Stimulated activated CD8-positive, alpha-beta memory T cell treated with anti-CD3 and anti-CD28 coated beads, Interleukin-4, amount 100 ng/mL, for 24 hours (primary cell): Measurements from ENCODE around the gene ALDH16A1.

Source experiments
- DNase-seq: peaks from one replicate; pipeline ENCODE4 v3.0.0-alpha.2; 2020; ENCODE audit warnings: low read depth

Gene ALDH16A1

DNA sequence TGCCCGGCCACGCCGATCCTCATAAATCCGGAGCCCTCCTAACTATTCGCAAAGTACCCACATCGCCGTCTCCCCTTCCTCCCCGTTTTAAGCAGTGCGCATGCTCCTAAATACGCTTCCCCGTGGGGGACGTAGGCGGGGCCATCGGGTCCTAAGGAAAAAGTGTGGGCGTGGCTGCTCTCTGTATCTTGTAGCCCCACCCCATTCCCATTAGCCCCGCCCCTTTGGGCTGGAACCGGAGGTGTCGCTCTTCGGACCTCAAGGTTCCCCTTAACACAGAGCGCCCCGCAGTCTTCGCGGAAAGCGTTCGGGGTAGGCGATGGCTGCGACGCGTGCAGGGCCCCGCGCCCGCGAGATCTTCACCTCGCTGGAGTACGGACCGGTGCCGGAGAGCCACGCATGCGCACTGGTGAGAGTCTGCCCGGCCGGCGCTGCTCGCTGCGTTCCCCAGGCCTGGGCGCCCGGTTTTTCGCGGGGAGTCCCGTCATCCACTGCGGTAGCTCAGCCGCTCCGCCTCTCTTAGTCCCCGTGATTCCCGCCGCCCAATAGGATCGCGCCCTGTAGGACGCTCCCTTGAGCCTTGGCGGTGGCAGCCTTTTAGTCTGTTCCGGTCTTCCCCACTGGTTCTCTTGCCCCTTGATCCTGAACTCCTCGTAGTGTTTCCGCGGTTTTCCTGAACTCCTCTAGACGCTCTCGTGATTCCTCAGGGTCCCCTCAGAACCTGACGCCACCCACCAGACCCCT, at the start of gene ALDH16A1:
ALDH16A1 (plus strand) TSS at position 213 of the 744 bp plus-strand sequence; CDS start at position 320, 107 bp downstream.
- DNase-seq: peak; percentile 94

DNA sequence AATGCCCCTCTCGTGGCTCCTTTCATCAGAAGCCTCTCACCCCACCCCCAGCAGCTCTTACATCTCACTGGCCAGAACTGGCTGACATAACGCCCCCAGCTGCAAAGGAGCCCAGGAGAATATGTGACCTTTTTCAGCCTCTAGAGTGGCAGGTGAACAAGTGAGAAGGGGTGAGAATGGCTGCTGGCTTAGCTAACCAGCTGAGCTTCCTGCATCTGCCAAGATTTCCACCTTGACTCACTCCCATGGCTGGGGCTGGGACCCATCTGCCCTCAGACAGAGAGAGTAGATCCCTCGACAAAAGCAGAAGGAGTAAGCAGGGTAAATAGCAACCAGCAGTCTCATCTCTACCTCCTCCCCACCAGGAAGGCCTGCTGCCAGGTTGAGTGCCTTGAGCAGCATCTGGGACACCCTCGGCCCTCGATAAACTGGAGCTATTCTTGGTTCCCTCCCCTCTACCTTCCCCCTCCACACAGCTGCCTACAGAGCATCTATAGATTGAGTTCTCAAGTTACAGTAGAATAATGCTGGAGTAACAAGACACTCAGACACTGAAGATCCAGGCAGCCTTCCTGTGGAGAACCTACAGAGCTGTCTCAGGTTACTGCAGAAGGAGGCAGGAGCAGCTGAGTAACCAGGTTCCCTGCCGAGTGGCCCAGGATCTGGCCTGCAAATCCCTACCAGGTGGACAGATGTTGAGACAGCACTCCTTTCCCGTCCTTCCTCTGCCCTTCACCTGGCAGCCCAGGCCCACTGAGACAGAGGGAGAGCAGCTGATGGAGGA, 49.4 kb upstream of the ALDH16A1 start:
- DNase-seq: no peak

DNA sequence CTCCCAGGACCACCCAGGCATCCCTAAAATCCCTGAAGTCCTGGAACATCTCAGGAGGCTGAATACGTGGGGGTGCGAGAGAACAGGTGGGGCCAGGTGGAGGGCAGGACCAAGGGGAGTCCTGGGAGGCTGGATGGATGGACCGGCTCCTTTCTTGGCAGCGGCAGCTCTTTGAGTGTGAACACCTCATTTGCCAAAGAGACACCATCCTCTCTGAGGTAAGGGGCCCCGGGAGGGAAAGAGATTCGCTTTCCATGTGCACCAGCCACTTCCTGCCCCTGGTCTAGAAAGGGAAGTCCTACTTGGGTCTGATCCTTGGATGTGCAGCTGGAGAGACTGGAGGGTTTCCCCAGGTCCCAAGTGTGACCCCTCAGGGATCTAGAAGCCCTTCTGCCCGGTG, 45.9 kb upstream of the ALDH16A1 start:
- no peak for DNase-seq

DNA sequence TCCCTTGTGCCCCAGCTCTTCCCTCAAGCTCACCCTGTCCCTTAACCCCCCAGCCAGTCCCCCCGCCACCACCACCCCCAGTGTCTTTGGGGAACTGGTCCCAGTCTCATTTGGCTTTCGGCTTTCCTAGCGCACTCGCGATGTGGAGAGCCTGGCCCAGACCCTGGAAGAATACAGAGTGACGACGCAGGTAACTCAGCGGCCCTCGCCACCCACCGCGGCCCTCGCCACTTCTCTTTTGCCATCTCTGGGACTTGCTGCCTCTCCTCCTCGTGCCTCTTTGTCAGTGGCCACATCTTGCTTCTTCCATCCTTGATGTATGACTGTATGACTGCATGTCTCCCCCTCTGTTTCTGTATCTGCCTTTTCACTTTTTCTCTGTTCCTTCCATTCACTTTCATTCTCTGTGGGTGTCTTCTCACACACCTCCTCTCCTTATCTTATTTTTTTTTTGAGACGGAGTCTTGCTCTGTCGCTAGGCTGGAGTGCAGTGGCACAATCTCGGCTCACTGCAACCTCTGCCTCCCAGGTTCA, 45.5 kb upstream of the ALDH16A1 start:
- no peak for DNase-seq

GRCh38 chr19:49408816-49409440, 44.1 kb upstream of the ALDH16A1 start:
- DNase-seq: no peak

GRCh38 chr19:49409441-49410029, 43.5 kb upstream of the ALDH16A1 start:
- DNase-seq: no peak

- DNase-seq: no peak
Measured at GRCh38 chr19:49411681-49412326, 41.2 kb upstream of the ALDH16A1 start.

DNA sequence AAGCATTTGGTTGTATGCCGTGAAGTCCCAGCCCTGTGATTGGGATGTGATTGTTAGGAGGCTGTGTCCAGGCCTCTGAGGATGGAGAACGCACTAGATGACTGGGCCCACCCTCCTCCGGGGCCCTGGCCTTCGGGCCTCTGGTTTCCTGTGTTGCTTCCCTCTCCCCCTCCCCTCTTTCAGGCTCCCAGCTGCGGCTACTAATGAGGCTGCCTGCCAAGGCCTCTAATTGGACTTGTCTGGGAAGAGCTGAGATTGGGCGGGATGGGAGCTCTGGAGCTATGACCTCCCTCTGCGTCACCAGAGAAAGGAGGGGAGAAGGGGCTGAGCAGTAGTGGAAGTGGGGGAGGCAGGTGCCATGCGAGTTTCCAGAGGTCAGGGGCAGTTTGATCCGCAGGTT, 39.7 kb upstream of the ALDH16A1 start:
- no peak for DNase-seq

GRCh38 chr19:49414256-49414655, 38.8 kb upstream of the ALDH16A1 start:
- DNase-seq: no peak

GRCh38 chr19:49415102-49415809, 37.8 kb upstream of the ALDH16A1 start:
- DNase-seq: no peak

DNA sequence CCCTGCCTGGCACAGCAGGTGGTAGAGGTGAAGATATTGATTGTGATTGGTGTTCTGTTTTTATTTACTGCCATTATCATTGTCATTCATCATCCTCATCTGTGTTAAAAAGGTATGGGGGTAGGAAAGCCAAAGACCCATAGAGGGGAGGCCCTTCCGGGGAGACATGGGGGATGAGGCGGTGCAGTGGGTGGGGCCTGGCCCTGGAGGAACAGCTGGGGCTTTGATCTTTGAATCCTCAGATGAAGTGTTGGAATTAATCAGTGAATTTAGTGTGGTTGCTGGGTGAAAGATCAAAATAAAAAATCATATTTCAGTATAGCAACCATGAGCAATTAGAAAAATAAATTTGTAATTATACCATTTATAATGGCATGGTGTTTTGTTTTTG, 37.2 kb upstream of the ALDH16A1 start:
- no peak for DNase-seq

GRCh38 chr19:49417088-49417487, 35.9 kb upstream of the ALDH16A1 start:
- no peak for DNase-seq

DNA sequence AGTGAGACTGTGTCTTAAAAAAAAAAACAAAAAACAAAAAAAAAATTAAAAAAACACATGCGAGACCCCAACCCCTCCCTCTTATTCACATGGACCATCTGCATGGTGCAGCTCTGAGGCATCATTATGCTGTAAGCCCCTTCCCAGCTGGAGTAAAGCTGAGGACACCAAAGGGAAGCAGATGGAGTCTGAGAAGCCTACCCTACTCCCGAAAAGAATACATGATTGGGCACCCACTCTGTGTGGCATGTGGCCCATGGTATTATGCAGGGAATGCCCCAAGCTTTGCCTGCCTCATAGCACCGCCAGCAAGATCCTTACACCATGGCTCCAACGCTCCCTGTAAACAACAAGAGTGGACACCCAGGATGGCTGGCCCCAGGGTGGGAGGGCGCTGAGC, 34.5 kb upstream of the ALDH16A1 start:
- DNase-seq: no peak

DNA sequence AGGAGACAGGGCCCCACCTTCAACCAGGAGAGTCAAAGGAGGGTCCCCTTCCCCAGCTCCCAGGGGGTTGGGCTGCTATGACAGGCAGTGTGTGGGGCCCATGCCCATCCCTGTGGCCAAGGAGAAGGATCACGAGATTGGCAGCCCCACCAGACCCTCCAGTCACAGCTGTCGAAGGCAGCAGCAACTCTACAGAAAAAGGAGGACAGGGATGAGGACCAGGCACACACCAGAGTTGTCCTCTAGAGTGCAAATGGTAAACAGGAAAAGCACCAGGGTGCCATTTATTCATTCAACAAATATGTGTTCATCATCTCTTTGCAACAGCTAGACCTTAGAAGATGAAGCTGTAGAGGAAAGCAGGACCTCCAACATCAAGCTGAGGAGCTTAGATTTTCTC, 33.9 kb upstream of the ALDH16A1 start:
- no peak for DNase-seq

DNA sequence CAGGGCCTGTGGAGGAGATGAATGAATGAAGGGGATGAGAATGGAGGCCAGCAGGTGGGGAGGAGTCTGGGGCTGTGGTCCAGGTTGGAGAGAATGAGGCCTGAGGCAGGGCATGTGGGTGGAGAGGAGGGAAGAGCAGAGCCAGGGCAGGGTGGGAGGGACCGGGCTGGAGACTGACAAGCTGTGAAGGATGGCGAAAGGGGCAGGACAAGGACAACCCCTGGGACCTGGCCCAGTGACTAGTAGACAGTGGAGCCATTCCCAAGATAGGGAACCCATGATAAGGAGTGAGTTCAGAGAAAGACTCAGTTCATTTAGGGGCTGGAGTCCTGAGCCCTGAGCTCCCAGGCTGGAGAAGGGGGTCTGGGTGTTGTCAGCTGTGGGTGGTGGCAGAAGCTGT, 32.8 kb upstream of the ALDH16A1 start:
- no peak for DNase-seq

DNA sequence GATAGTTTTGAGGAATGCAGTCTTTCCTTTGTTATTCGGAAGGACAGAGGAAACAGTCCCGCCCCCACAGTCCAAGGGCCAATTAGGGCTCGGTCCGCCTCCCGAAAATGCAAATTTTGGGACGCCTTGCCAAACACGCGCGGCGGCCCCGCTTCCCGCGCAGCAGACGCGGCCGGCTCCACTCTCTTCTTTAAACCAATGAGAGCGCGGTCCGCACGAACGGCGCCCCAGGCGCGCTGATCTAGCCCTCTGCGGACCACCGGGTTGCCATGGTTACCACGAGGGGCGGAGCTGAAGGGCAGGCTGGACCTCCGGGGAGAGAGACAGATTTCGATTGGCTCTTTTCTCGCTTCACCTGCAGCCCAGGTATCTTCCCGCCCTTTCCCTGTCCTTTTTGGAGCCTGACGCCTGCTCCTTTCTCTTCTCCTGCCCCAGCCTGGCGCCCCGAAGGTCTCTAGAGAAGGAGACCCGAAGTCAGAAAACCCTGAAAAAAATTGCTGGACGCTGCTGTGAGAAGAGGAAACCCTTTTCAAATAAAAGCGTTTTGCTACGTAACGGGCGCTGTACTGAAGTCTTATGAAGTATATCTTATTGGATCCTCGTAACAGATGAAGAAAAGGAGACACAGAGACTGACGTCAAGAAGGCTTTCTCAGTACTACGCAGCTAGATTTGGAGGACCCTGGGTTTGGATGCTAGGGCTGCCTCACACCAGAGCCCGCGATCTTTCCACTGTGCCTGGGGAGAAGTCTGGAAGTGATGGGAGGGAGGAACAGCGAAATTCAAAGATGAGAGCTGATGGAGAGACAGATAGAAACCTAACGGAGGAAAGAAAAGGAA, 31.8 kb upstream of the ALDH16A1 start:
- no peak for DNase-seq

DNA sequence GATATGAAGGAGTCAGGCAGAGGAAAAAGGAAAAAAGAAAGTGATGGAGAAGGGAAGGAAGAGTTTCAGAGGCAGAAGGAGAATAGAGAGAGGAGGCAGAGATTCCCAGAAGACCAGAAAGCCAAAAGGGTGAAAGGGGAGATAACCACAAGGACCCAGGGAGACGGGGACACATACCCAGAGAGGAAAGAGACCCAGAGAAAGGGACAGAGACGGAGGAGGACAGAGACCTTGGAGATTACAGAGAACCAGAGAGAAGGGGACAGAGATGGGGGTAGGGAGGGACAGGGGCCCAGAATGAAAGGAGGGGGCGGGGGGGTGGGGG, 31.2 kb upstream of the ALDH16A1 start:
- no peak for DNase-seq

DNA sequence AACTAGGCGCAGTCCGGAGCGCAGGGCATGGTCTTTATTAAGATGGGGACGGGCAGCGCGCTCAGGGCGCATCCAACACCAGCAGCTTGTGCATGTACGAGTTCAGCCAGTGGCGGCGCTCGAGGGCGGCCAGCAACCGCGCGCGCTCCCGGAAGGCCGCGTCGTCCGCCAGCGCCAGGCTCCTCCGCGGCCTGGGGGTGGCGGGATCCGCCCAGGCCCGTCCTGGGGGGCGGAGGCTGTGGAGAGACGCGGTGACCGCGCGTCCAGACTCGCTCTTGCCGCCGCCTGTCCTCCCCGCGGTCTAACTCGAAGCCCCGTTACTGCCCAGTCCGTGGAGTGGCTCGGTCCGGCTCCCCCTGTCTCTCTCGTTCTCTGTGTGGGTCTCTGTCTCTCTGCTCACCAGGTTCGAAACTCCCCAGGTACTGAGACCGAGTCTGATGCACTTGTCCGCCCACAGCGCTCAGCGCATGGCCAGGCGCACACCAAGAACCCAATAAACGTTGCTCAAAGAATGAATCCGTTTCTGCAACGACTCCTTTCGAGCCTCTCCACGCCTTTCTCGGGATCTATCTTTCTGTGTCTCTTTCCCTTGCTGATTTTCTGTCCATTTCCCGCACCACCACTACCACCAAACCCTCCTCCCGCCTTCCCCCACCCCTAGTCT, 30.5 kb upstream of the ALDH16A1 start:
- DNase-seq: no peak

- DNase-seq: no peak
Measured at GRCh38 chr19:49423071-49423984, 29.7 kb upstream of the ALDH16A1 start, which contains the start of gene PTH2. PTH2 (minus strand) TSS chr19:49423441; CDS start chr19:49423339, 102 bp downstream.
